ENCODE measurements around the gene GZMH. TPM values are rescaled to one million over a fixed set of nuclear protein-coding genes. Genes with fewer than 3 reads are reported as not detected.

GZMH gene
- total RNA-seq, 1 experiment from 2014 or later, result not detected

- CTCF ChIA-PET, result no interaction called here
- H3K9me3 Mint-ChIP-seq (ENCODE audit: unreplicated experiment), result no peaks in the 10 kb centered on the region
- intact Hi-C loops (cut with micrococcal nuclease), result loop anchor here (5.0 kb wide), 1 partner anchor 70 kb away; no protein-coding TSS in a partner anchor
- DNase-seq (ENCODE audit: unreplicated experiment), result no peak
- H3K4me3 Mint-ChIP-seq (ENCODE audit: unreplicated experiment), result no peak overlapping the region
- H3K27ac Mint-ChIP-seq (ENCODE audit: low read depth, unreplicated experiment), result no peak overlapping the region
- POLR2A ChIA-PET, result no interaction called here
- H3K36me3 Mint-ChIP-seq (ENCODE audit: insufficient read depth, unreplicated experiment), result no peaks in the 10 kb centered on the region
- peaks cover 11% of the 10 kb centered on the region for H3K27me3 Mint-ChIP-seq (ENCODE audit: insufficient read depth, unreplicated experiment)
- no peak for TF ChIP-seq CTCF (IDR thresholded peaks at IDR 0.05; ENCODE audit: unreplicated experiment)
- no TSS peak for BruUV-seq (replicated peaks)
- no peaks in the 10 kb centered on the region for H3K4me1 Mint-ChIP-seq (ENCODE audit: insufficient read depth, unreplicated experiment)
Measured at GRCh38 chr14:24607081-24607480, 2.4 kb downstream of the GZMH start.

- H3K9me3 Mint-ChIP-seq (ENCODE audit: unreplicated experiment), result no peaks in the 10 kb centered on the region
Measured at GRCh38 chr14:24606297-24606696, 3.2 kb downstream of the GZMH start.

GRCh38 chr14:24605435-24606190, 3.9 kb downstream of the GZMH start:
- no TSS peak for BruUV-seq (replicated peaks)
- no peaks in the 10 kb centered on the region for H3K4me1 Mint-ChIP-seq (ENCODE audit: insufficient read depth, unreplicated experiment)
- peaks cover 11% of the 10 kb centered on the region for H3K27me3 Mint-ChIP-seq (ENCODE audit: insufficient read depth, unreplicated experiment)
- no peaks in the 10 kb centered on the region for H3K9me3 Mint-ChIP-seq (ENCODE audit: unreplicated experiment)
- H3K36me3 Mint-ChIP-seq (ENCODE audit: insufficient read depth, unreplicated experiment), result no peaks in the 10 kb centered on the region
- TF ChIP-seq CTCF (IDR thresholded peaks at IDR 0.05; ENCODE audit: unreplicated experiment), result peak; percentile 74
- CTCF ChIA-PET, result interaction anchor here (0.6 kb wide), 1 partner anchor 26 kb away, joined by 3 read pairs; no protein-coding TSS in a partner anchor
- no peak overlapping the region for H3K27ac Mint-ChIP-seq (ENCODE audit: low read depth, unreplicated experiment)
- peak; percentile 24 for DNase-seq (ENCODE audit: unreplicated experiment)
- POLR2A ChIA-PET, result no interaction called here
- intact Hi-C loops (cut with micrococcal nuclease), result loop anchor here (5.0 kb wide), 1 partner anchor 72 kb away; no protein-coding TSS in a partner anchor
- H3K4me3 Mint-ChIP-seq (ENCODE audit: unreplicated experiment), result no peak overlapping the region

More at GRCh38 chr14:24606297-24606696, 3.2 kb downstream of the GZMH start:
- no peak overlapping the region for H3K27ac Mint-ChIP-seq (ENCODE audit: low read depth, unreplicated experiment)
- H3K4me3 Mint-ChIP-seq (ENCODE audit: unreplicated experiment), result no peak overlapping the region
- intact Hi-C loops (cut with micrococcal nuclease), result loop anchor here (5.0 kb wide), 1 partner anchor 71 kb away; no protein-coding TSS in a partner anchor
- H3K27me3 Mint-ChIP-seq (ENCODE audit: insufficient read depth, unreplicated experiment), result peaks cover 11% of the 10 kb centered on the region
- H3K36me3 Mint-ChIP-seq (ENCODE audit: insufficient read depth, unreplicated experiment), result no peaks in the 10 kb centered on the region
- no TSS peak for BruUV-seq (replicated peaks)
- H3K4me1 Mint-ChIP-seq (ENCODE audit: insufficient read depth, unreplicated experiment), result no peaks in the 10 kb centered on the region
- DNase-seq (ENCODE audit: unreplicated experiment), result no peak
- no peak for TF ChIP-seq CTCF (IDR thresholded peaks at IDR 0.05; ENCODE audit: unreplicated experiment)
- ChIA-PET CTCF (interaction anchor here (0.6 kb wide), 1 partner anchor 27 kb away, joined by 3 read pairs; no protein-coding TSS in a partner anchor), POLR2A (no interaction called here)

GRCh38 chr14:24597403-24597802, 12.1 kb downstream of the GZMH start:
- Mint-ChIP-seq H3K27me3 (ENCODE audit: insufficient read depth, unreplicated experiment) (no peaks in the 10 kb centered on the region), H3K9me3 (ENCODE audit: unreplicated experiment) (peaks cover 25% of the 10 kb centered on the region), H3K36me3 (ENCODE audit: insufficient read depth, unreplicated experiment) (no peaks in the 10 kb centered on the region), H3K4me1 (ENCODE audit: insufficient read depth, unreplicated experiment) (no peaks in the 10 kb centered on the region), H3K27ac (ENCODE audit: low read depth, unreplicated experiment) (no peak overlapping the region), H3K4me3 (ENCODE audit: unreplicated experiment) (no peak overlapping the region)
- no peak for TF ChIP-seq CTCF (IDR thresholded peaks at IDR 0.05; ENCODE audit: unreplicated experiment)
- intact Hi-C loops (cut with micrococcal nuclease), result no loop called here
- POLR2A ChIA-PET, result no interaction called here
- no TSS peak for BruUV-seq (replicated peaks)
- CTCF ChIA-PET, result interaction anchor here (0.6 to 0.8 kb wide), 3 partner anchors 81 to 1474 kb away, joined by 3 read pairs; no protein-coding TSS in a partner anchor
- no peak for DNase-seq (ENCODE audit: unreplicated experiment)
